ENCODE results near the gene AGAP2.
"Not testable (repeated sequence)": the region's sequence is repeated elsewhere in the genome, so short reads cannot be mapped to it uniquely, and the experiment has no call there.

AGAP2 gene

GRCh38 chr12:57738661-57739237 lies at the start of gene AGAP2:
Gene AGAP2 (minus strand): TSS chr12:57738742. CDS start chr12:57738246, 496 bp downstream.
- FAIRE-seq (no peak), DNase-seq (ENCODE audit: extremely low spot score, insufficient read length, low read depth) (no peak)

DNA sequence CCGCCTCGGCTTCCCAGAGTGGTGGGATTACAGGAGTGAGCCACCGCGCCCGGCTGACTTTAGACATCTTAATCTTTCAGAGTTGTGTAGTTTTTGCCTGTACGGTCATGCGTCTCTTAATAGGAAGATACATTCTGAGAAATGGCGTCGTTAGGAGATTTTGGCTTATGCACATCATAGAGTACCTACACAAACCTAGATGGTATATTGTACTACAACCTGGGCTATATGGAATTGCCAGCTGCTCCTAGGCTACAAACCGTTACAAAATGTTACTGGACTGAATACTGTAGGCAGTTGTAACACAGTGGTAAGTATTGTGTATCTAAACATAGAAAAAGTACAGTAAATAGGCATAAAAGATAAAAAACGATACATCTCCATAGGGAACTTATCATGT lies 45.3 kb upstream of the AGAP2 start:
- FAIRE-seq: no peak
- DNase-seq (ENCODE audit: extremely low spot score, insufficient read length, low read depth): no peak

DNA sequence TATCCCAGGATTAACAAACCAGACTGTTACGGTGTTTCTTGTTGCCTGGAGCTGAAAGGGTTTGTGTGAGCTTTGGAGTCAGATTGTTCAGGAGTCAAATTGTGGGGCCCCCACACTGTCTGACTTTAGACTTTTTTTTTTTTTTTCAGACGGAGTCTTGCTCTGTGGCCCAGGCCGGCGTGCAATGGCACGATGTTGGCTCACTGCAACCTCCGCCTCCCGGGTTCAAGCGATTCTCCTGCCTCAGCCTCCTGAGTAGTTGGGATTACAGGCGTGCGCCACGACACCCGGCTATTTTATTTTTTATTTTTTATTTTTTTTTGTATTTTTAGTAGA lies 44.9 kb upstream of the AGAP2 start:
- no peak for FAIRE-seq
- no peak for DNase-seq (ENCODE audit: extremely low spot score, insufficient read length, low read depth)

DNA sequence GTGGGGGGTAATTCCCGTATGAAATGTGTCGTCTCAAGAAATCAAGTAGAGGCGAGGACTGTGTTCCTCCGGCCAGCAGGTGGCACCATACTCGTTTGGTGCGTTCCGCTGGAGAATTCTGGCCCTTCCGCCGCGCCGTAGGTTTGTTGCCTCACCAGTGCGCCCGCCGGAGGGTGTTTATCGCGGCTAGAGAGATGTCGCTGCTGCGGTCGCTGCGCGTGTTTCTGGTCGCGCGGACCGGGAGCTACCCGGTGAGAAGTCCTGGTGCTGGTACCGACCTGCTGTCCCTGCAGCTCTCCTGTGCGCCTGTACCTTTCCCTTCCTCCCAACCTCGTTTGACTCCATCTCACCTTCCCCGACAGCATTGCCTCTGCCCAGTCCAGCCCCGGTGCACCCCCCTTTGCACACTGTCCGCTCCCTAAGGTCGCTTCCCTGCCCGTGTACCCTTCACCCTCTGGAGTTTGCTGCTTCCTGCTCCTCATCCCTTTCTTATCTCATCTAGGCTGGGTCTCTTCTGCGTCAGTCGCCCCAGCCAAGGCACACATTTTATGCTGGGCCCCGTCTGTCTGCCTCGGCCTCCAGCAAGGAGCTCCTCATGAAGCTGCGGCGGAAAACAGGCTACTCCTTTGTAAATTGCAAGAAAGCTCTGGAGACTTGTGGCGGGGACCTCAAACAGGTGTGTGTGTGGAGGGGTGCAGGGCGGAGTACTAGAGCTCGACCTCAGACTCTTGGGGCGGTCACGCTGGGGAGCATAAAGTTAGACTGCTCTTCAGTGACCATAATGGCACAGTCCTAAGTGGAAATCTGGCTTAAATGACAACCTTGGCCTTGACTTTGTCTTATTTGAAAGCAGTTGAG lies 44.3 kb upstream of the AGAP2 start, which contains the start of gene TSFM:
TSS of gene TSFM (plus strand) at position 180 of the 858 bp plus-strand sequence. CDS start at position 195, 15 bp downstream.
- FAIRE-seq (peak; percentile 92), DNase-seq (ENCODE audit: extremely low spot score, insufficient read length, low read depth) (peak; percentile 85)

- no peak for DNase-seq (ENCODE audit: extremely low spot score, insufficient read length, low read depth)
- FAIRE-seq: no peak
Measured at GRCh38 chr12:57782243-57782607, 43.7 kb upstream of the AGAP2 start.

- DNase-seq (ENCODE audit: extremely low spot score, insufficient read length, low read depth): no peak
- FAIRE-seq: no peak
Measured at GRCh38 chr12:57781801-57782200, 43.3 kb upstream of the AGAP2 start.

- DNase-seq (ENCODE audit: extremely low spot score, insufficient read length, low read depth) (no peak), FAIRE-seq (no peak)
Measured at GRCh38 chr12:57781244-57781643, 42.7 kb upstream of the AGAP2 start.

- no peak for FAIRE-seq
- no peak for DNase-seq (ENCODE audit: extremely low spot score, insufficient read length, low read depth)
Measured at GRCh38 chr12:57780284-57780897, 41.8 kb upstream of the AGAP2 start.

DNA sequence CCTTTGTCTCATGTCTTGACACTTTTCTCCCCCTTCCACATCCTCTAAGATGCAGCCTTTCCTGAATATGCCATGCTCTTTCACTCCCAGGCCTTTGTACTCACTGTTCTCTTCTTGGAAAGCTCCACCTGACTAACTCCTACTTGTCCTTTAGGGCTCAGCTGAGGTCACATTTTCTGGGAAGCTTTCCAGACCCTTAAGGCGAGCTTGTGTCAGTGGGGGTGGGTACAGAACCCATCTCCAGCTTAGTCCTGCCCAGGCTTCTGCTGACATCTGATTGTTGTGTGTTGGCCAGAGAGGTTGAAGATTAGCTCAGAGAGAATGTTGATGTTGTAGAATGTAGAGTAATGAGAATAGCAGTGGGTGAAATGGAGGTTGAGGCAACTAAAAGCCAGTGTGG lies 41.2 kb upstream of the AGAP2 start:
- no peak for FAIRE-seq
- no peak for DNase-seq (ENCODE audit: extremely low spot score, insufficient read length, low read depth)

GRCh38 chr12:57777911-57778310 lies 39.4 kb upstream of the AGAP2 start:
- FAIRE-seq (no peak), DNase-seq (ENCODE audit: extremely low spot score, insufficient read length, low read depth) (no peak)

GRCh38 chr12:57777367-57777766 lies 38.8 kb upstream of the AGAP2 start:
- no peak for FAIRE-seq

GRCh38 chr12:57776247-57776587 lies 37.7 kb upstream of the AGAP2 start:
- DNase-seq (ENCODE audit: extremely low spot score, insufficient read length, low read depth): no peak
- FAIRE-seq: no peak

More at GRCh38 chr12:57777367-57777766, 38.8 kb upstream of the AGAP2 start:
- no peak for DNase-seq (ENCODE audit: extremely low spot score, insufficient read length, low read depth)

- no peak for FAIRE-seq
- no peak for DNase-seq (ENCODE audit: extremely low spot score, insufficient read length, low read depth)
Measured at GRCh38 chr12:57775563-57776246, 37.2 kb upstream of the AGAP2 start.

DNA sequence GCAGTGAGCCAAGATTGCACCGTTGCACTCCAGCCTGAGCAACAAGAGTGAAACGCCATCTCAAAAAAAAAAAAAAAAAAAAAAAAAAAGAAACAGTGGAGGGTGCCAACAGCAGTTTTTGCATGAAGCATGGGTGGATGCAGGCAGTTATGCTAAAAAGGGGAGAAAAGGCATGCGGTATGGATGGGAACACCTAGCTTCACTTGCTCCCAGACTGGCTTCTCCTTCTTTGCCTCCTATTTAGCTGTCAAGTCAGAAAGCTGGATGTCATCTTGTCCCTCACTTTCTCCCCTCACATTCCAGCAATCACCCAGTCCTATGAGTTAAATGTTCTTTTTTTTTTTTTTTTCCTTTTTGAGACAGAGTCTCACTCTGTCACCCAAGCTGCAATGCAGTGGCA lies 36.5 kb upstream of the AGAP2 start:
- DNase-seq (ENCODE audit: extremely low spot score, insufficient read length, low read depth) (no peak), FAIRE-seq (no peak)

DNA sequence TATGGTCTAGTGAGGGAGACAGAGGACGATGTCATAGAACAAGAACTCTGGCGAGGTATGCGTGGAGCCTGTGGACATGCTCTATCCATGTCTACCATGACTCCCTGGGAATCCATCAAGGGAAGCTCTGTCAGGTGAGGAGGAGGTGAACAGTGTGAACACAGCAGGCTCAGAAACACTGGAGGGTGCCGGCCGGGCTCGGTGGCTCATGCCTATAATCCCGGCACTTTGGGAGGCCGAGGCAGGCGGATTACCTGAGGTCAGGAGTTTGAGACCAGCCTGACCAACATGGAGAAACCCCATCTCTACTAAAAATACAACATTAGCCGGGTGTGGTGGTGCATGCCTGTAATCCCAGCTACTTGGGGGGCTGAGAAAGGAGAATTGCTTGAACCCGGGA lies 36.1 kb upstream of the AGAP2 start:
- not testable (repeated sequence) for DNase-seq (ENCODE audit: extremely low spot score, insufficient read length, low read depth); FAIRE-seq

DNA sequence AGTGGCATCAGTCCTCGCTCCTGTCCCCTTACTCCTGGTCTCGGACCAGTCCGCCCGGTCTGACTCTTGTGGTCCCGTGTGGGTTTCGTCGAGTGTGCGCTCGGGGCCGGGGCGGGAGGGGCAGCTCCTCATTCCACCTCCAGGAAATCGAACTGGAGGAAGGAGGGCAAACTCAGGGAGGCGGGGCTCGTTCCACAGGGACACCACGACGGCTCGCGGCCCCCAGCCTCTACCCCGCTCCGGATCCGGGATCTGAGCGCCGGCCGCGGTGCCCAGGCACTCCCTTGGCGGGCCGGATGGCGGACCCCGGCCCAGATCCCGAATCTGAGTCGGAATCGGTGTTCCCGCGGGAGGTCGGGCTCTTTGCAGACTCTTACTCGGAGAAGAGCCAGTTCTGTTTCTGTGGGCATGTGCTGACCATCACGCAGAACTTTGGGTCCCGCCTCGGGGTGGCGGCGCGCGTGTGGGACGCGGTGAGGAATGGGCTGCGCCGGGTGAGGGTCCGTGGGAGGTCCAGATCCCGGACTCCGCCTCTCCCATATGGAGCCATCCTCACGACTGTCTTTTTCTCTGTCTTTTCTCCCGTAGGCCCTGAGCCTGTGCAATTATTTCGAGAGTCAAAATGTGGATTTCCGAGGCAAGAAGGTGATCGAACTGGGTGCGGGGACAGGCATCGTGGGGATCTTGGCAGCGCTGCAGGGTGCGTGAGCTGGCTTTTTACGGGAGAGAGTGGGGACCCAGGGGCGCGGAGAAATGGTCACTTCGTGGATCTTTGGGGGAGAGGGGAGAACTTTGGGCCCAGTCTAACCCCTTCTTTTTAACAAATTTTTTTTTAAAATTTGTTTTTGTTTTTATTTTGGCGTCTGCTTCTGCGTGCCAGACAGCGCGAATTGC lies 34.1 kb upstream of the AGAP2 start, which contains the start of gene EEF1AKMT3:
TSS of gene EEF1AKMT3 (plus strand) at position 186 of the 894 bp plus-strand sequence. CDS start at position 297, 111 bp downstream.
- DNase-seq (ENCODE audit: extremely low spot score, insufficient read length, low read depth): no peak
- no peak for FAIRE-seq

DNA sequence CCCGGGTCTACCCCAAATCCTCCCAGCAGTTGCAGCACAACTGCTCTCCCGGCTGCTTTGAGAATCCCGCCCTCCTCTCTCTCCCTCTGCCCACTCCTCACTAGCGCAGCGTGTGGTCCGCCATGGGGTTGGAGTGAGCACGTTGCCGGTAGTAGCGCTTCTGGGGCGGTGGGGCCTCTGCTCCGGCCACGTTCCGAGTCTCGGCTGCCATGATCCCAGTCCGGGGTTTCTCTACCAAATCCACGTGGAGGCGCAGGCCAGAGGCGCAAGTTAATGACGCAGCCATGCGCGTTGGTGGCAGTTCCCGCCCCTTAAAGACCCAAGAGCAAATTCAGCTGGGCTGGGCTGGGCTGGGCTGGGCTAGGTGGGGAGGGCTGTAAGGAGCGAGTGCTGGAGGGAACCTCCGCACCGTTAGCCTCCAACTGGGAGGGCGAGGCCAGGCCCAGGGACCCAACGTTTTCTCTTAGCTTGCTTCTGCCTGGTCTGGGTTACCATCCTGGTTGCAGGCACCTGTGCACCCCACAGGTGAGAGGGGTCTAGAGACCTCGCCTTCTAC lies 33.4 kb upstream of the AGAP2 start, which contains the start of gene METTL1:
TSS of gene METTL1 (minus strand) at position 233 of the 556 bp plus-strand sequence. CDS start at position 211, 22 bp downstream.
- DNase-seq (ENCODE audit: extremely low spot score, insufficient read length, low read depth) (peak; percentile 88), FAIRE-seq (peak; percentile 91)

DNA sequence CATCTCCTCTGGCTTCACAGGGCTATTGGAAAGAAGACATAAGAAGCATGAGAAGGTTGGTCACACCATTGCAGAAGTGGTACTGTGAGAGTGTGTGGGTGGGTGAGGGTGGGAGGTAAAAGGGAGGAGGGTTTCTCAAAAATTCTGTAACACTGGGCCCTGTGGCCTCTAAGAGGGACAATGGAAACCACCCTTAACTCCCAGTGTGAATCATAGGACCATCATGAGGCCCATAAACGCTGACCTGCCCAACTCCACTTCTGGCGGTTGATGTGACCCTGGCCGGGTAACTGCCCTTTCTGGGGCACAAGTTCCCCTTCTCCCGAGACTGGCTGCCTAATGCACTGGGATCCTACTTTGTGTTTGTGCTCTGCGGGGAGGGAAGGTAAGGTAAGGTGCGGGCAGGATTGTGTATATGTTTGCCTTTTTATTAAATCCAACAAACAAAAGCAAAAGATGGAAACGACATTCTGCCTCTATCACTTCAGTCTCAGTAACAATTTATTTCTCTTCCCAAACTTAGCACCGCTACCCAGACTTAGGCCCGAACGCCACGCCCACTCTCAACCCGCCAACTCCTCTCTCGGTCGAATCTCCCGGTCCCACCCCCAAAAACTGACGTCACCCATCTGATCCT lies 32.8 kb upstream of the AGAP2 start:
- DNase-seq (ENCODE audit: extremely low spot score, insufficient read length, low read depth) (peak; percentile 71), FAIRE-seq (no peak)

GRCh38 chr12:57770734-57771133 lies 32.2 kb upstream of the AGAP2 start:
- DNase-seq (ENCODE audit: extremely low spot score, insufficient read length, low read depth) (no peak), FAIRE-seq (no peak)

Data from GM18507 (cell line).